ENCODE measurements around the gene COL5A3. TPM values are rescaled to one million over a fixed set of nuclear protein-coding genes. Genes with fewer than 3 reads are reported as not detected.

Gene COL5A3
- total RNA-seq, 1 experiment from 2014 or later: 0.11 TPM

DNA sequence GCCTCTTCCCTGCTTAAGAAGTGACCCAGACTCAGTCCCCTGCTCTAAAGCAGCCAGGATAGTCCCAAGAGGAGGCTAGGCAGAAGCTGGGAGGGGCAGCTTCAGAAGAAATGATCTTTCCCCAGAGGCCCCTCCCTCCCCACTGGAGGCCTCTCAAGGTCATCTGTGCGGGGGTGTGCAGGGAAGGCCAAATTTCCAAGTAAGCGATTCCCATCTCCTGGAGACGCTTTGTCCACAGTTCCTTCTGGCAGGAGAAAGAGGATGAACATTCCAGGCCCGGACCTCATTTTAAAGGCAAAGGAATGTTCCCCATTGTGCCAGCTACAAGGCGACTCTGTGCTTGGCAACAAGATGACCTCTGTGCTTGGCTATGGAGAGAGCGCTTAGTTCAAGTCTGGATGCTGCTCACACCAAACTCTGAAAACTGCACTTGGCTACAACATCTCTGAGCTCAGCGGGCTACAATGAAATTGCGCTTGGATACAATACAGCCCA lies 23.5 kb downstream of the COL5A3 start:
- DNase-seq (no peak), ATAC-seq (no peak)
- intact Hi-C loops (cut with micrococcal nuclease): no loop called here
- Histone ChIP-seq H3K4me1 (ENCODE audit: insufficient read depth, low read length) (no peaks in the 10 kb centered on the region), H3F3A (ENCODE audit: low read length, unreplicated experiment) (no peaks in the 10 kb centered on the region), H3K79me2 (ENCODE audit: low read length) (no peaks in the 10 kb centered on the region), H4K20me1 (ENCODE audit: low read length) (no peaks in the 10 kb centered on the region), H3K27ac (ENCODE audit: low read length) (no peak overlapping the region), H3K27me3 (ENCODE audit: low read length) (peaks cover 18% of the 10 kb centered on the region), H2AFZ (ENCODE audit: low read length) (no peak overlapping the region), H3K4me3 (ENCODE audit: low read length) (no peak overlapping the region), H3K9ac (ENCODE audit: low read length) (no peak overlapping the region), H3K9me3 (ENCODE audit: low read length) (no peaks in the 10 kb centered on the region), H3K36me3 (ENCODE audit: low read depth, low read length) (no peaks in the 10 kb centered on the region), H3K4me2 (ENCODE audit: low read length) (no peak overlapping the region), H3K9me2 (replicated peaks; ENCODE audit: low read length) (no peaks in the 10 kb centered on the region)
- TF ChIP-seq EZH2 (IDR thresholded peaks at IDR 0.05; ENCODE audit: low read length, unreplicated experiment) (no peak), CTCF (conservative IDR thresholded peaks at IDR 0.05; ENCODE audit: low read depth, low read length) (no peak), EZH2phosphoT487 (IDR thresholded peaks at IDR 0.05; ENCODE audit: borderline replicate concordance, low read length) (no peak)
- ChIA-PET POLR2A (ENCODE audit: unreplicated experiment) (no interaction called here), CTCF (interaction anchor here (0.9 kb wide), 1 partner anchor 14 kb away, joined by 7 read pairs; no protein-coding TSS in a partner anchor)
- BruUV-seq (replicated peaks): no TSS peak

DNA sequence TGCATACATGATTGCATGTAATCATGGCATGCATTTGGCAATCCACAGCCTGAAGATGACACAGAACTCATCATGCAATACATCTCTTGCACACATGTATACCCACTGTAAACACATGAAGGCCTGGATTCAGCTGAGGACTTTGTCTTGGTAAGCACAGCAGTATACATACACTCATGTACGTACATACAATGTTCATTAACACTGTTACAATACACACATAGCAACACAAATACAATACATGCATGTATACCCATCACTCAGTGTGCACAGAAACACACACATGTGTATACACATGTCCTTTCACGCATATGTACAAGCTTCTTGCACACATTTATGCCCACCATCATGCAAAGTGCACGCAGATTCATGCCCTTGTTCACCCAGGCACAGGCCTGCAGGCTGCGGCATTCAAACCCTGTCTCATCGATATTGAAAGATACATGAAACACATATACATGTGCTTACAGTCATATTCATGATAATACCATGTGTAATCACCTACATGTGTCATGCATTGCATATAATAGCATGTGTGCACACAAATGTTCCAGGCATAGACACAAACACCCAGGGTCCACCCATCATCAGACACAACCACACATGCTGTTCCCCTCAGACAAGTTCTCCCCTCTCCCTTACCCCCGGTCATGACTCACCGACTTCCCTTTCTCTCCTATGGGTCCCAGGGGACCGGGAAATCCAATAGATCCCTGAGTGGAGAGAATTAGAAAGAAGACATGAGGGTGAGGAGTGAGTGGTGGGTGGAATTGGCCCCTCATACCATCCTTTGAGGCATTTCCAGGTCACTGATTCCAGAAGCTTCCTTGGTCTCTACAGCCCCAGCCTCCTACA lies 28.7 kb downstream of the COL5A3 start:
- peaks cover 18% of the 10 kb centered on the region; the same call in 1 of the 2 replicates for H3K27me3 ChIP-seq (ENCODE audit: low read length)
- no peak overlapping the region for H3K27ac ChIP-seq (ENCODE audit: low read length)
- no peak overlapping the region for H3K9ac ChIP-seq (ENCODE audit: low read length)
- H3K4me2 ChIP-seq (ENCODE audit: low read length): no peak overlapping the region
- intact Hi-C loops (cut with micrococcal nuclease): no loop called here
- H2AFZ ChIP-seq (ENCODE audit: low read length): no peak overlapping the region
- BruUV-seq (replicated peaks): no TSS peak
- ATAC-seq: no peak
- H3K9me3 ChIP-seq (ENCODE audit: low read length): no peaks in the 10 kb centered on the region
- H3K79me2 ChIP-seq (ENCODE audit: low read length): no peaks in the 10 kb centered on the region
- no peaks in the 10 kb centered on the region for H3K4me1 ChIP-seq (ENCODE audit: insufficient read depth, low read length)
- TF ChIP-seq EZH2phosphoT487 (IDR thresholded peaks at IDR 0.05; ENCODE audit: borderline replicate concordance, low read length) (no peak), EZH2 (IDR thresholded peaks at IDR 0.05; ENCODE audit: low read length, unreplicated experiment) (no peak), CTCF (conservative IDR thresholded peaks at IDR 0.05; ENCODE audit: low read depth, low read length) (no peak)
- H3F3A ChIP-seq (ENCODE audit: low read length, unreplicated experiment): no peaks in the 10 kb centered on the region
- DNase-seq: no peak
- ChIA-PET CTCF (no interaction called here), POLR2A (ENCODE audit: unreplicated experiment) (no interaction called here)
- H4K20me1 ChIP-seq (ENCODE audit: low read length): no peaks in the 10 kb centered on the region
- no peaks in the 10 kb centered on the region for H3K9me2 ChIP-seq (replicated peaks; ENCODE audit: low read length)
- no peaks in the 10 kb centered on the region for H3K36me3 ChIP-seq (ENCODE audit: low read depth, low read length)
- H3K4me3 ChIP-seq (ENCODE audit: low read length): no peak overlapping the region

- BruUV-seq (replicated peaks): no TSS peak
Observed at GRCh38 chr19:9972103-9972502, 38.2 kb downstream of the COL5A3 start.

More at GRCh38 chr19:9972103-9972502, 38.2 kb downstream of the COL5A3 start:
- ChIA-PET CTCF (no interaction called here), POLR2A (ENCODE audit: unreplicated experiment) (no interaction called here)
- DNase-seq (no peak), ATAC-seq (no peak)
- peaks cover 22% of the 10 kb centered on the region for H3K27me3 ChIP-seq (ENCODE audit: low read length)
- TF ChIP-seq CTCF (conservative IDR thresholded peaks at IDR 0.05; ENCODE audit: low read depth, low read length): no peak
- no peak for TF ChIP-seq EZH2 (IDR thresholded peaks at IDR 0.05; ENCODE audit: low read length, unreplicated experiment)
- TF ChIP-seq EZH2phosphoT487 (IDR thresholded peaks at IDR 0.05; ENCODE audit: borderline replicate concordance, low read length): no peak
- no peaks in the 10 kb centered on the region for H3K79me2 ChIP-seq (ENCODE audit: low read length)
- no peaks in the 10 kb centered on the region for H3K4me1 ChIP-seq (ENCODE audit: insufficient read depth, low read length)
- H2AFZ ChIP-seq (ENCODE audit: low read length): no peak overlapping the region
- no peak overlapping the region for H3K27ac ChIP-seq (ENCODE audit: low read length)
- intact Hi-C loops (cut with micrococcal nuclease): no loop called here
- no peak overlapping the region for H3K4me2 ChIP-seq (ENCODE audit: low read length)
- H4K20me1 ChIP-seq (ENCODE audit: low read length): no peaks in the 10 kb centered on the region
- H3K36me3 ChIP-seq (ENCODE audit: low read depth, low read length): no peaks in the 10 kb centered on the region
- no peaks in the 10 kb centered on the region for H3K9me2 ChIP-seq (replicated peaks; ENCODE audit: low read length)
- no peaks in the 10 kb centered on the region for H3K9me3 ChIP-seq (ENCODE audit: low read length)
- H3F3A ChIP-seq (ENCODE audit: low read length, unreplicated experiment): no peaks in the 10 kb centered on the region
- no peak overlapping the region for H3K4me3 ChIP-seq (ENCODE audit: low read length)
- no peak overlapping the region for H3K9ac ChIP-seq (ENCODE audit: low read length)
